ENCODE data around the gene SH3BGRL2.
"Not testable (repeated sequence)": the region's sequence is repeated elsewhere in the genome, so short reads cannot be mapped to it uniquely, and the experiment has no call there.

DNA sequence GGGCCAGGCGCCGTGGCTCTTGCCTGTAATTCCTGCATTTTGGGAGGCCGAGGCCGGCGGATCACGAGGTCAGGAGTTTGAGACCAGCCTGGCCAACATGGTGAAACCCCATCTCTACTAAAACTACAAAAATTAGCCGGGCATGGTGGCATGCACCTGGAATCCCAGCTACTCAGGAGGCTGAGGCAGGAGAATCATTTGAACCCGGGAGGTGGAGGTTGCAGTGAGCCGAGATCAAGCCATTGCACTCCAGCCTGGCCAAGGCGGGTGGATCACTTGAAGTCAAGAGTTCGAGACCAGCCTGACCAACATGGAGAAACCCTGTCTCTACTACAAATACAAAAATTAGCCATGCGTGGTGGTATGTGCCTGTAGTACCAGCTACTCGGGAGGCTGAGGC is 12.7 kb upstream of the SH3BGRL2 start:
- TF ChIP-seq, protein P1, sequence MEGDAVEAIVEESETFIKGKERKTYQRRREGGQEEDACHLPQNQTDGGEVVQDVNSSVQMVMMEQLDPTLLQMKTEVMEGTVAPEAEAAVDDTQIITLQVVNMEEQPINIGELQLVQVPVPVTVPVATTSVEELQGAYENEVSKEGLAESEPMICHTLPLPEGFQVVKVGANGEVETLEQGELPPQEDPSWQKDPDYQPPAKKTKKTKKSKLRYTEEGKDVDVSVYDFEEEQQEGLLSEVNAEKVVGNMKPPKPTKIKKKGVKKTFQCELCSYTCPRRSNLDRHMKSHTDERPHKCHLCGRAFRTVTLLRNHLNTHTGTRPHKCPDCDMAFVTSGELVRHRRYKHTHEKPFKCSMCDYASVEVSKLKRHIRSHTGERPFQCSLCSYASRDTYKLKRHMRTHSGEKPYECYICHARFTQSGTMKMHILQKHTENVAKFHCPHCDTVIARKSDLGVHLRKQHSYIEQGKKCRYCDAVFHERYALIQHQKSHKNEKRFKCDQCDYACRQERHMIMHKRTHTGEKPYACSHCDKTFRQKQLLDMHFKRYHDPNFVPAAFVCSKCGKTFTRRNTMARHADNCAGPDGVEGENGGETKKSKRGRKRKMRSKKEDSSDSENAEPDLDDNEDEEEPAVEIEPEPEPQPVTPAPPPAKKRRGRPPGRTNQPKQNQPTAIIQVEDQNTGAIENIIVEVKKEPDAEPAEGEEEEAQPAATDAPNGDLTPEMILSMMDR (optimal IDR thresholded peaks at IDR 0.05 in 1 of 3, IDR thresholded peaks at IDR 0.05 in 1 of 3, conservative IDR thresholded peaks at IDR 0.05 in 1 of 3; ENCODE audit: extremely low read depth in 1 of 3, insufficient read depth in 2 of 3, low read length in 3 of 3), result not testable (repeated sequence)
- not testable (repeated sequence) for TF ChIP-seq EZH2 (IDR thresholded peaks at IDR 0.05; ENCODE audit: low read length)
